ENCODE data around the gene STXBP6.
"Not testable (repeated sequence)": the region's sequence is repeated elsewhere in the genome, so short reads cannot be mapped to it uniquely, and the experiment has no call there.

STXBP6 gene

DNA sequence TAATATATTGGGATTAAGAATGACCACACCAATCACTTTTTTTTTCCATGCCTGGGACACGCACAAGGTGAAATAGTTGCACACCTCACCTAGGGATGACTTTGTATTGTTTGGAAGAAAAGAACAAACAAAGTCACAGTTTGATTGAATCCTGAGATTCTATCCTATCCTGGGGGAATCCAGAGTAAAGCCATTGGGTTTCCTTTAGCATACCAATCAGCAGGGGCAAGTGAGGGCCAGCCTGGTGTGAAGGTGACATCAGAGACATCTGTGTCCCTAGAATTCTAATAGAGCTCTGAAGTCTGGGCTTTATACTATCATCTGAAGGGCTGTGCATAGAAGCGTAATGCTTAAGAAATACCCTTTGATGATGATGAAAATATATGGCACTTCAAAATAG, 199.9 kb downstream of the STXBP6 start:
- no peak for DNase-seq

DNA sequence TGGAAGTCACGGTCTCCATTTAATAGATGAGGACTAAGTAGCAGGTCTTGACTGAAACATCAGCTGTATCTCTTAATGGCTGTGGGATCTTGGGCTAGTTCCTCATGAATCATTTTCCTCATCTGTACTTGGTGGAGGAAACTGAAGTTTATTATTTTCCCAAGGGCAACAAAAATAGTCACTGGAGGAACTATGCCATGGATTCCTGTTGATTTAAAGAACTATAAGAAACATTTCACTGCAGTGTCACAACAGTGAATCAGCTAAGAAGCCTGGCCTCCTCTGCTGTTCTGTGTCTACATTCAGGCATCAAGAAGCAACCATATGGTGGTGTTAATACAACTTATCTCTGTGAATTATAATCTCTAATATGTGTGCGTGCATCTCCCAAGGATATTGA, 200.5 kb downstream of the STXBP6 start:
- no peak for DNase-seq

DNA sequence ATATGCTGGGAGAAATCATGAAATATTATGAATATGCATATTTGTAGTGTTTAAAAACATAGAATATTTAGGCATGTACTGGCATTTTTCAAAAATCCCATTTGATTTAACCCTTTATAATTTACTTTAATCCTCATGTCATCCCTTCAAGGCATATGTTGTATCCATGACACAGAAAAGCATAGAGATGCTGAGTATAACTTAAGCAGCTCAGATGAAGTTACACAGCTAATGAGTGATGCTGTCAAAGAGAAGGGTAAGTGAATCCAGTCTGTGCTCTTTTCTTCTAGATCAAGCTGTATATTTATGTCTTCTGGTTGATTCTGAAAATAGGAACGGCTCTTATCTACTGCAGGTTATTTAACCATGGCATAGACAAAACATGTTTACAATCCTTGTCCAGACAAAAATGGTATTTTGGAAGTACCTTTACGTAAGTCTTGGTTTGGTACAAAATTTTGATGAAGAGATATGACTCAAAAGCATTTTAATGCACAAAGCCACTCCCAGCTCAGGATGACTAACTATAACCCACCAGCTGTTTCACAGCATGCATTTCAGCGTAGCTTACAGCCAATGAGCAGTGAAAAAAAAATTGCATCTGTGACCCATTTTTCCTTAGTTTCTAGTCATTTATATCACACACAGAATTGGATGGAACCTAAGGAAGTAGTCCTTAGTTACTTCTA, 201.7 kb downstream of the STXBP6 start:
- no peak for DNase-seq

GRCh38 chr14:24847568-24848095, 202.3 kb downstream of the STXBP6 start:
- no peak for DNase-seq

GRCh38 chr14:24846261-24846660, 203.7 kb downstream of the STXBP6 start:
- no peak for DNase-seq

GRCh38 chr14:24845851-24846250, 204.1 kb downstream of the STXBP6 start:
- DNase-seq, result no peak

DNA sequence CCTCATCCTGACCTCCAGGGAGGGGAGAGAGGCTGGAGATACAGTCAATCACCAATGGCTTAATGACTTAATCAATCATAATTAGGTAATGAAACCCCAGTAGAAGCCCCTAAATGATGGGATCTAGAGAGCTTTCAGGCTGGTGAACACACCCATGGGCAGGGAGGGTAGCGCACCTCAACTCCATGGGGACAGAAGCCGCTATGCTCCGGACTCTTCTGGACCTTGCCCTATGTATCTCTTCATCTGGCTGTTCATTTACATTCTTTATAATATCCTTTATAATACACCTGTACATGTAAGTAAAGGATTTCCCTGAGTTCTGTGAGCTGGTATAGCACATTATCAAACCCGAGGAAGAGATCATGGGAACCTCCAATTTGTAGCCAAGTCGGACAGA, 205.9 kb downstream of the STXBP6 start:
- no peak for DNase-seq

GRCh38 chr14:24843494-24843893, 206.5 kb downstream of the STXBP6 start:
- no peak for DNase-seq

DNA sequence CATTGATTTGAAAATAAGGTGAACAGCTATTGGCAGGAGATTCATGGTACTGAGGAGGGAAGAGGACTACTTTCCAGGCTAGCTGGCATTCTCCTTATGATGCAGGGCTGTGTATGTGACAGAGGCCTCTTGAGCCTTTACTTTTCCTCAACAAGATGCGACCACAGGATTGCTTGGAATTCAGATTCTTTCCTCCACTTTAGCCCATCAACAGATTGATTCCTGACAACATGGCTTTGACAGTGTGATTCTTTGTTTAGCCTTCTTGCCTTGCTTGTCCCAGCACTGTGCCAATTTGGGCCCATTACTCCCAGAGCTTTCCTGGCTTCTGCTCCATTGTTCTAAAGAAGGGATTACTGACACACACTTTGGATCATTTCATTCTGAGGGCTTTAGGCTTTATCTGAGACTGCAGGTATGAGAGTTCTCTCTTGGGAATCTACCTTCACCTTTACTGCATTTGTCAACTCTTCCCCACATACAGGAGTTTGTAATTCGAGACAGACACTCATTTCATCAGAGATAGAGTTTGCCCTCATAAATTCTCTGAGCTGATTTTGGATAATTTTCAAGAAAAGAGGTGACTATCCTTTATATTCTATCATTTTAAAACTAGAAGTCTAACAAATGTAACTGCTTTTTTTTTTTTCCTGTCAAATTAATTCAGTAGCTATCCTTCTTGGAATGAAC, 209.6 kb downstream of the STXBP6 start:
- DNase-seq, result no peak

DNA sequence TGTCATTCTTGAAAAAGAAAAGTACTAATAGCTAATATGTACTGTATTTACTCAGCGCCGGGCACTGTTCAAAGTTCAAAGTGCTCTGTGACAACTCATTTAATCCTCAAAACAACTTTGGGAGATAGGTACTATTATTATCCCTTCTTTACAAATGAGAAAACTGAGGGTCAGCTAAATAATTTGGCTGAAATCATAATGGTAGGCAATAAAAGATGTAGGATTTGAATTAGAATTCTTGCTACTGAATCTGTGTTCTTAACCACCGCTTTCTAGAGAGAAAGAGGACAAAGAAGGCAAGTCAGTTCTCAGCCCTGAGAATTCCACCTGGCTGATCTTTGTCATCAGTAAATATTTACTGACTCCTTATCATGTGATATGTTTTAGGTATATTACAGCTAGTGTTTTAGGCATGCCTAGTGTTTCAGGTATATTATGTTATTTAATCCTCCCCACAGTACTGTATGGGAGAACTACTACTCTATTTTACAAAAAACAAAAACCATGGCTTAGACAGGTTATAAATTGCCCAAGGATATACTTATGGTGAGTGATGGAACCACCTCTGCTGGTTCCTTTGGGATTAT, 210.2 kb downstream of the STXBP6 start:
- DNase-seq, result no peak

- DNase-seq, result no peak
These were observed 210.9 kb downstream of the STXBP6 start for GRCh38 chr14:24838945-24839616.

DNA sequence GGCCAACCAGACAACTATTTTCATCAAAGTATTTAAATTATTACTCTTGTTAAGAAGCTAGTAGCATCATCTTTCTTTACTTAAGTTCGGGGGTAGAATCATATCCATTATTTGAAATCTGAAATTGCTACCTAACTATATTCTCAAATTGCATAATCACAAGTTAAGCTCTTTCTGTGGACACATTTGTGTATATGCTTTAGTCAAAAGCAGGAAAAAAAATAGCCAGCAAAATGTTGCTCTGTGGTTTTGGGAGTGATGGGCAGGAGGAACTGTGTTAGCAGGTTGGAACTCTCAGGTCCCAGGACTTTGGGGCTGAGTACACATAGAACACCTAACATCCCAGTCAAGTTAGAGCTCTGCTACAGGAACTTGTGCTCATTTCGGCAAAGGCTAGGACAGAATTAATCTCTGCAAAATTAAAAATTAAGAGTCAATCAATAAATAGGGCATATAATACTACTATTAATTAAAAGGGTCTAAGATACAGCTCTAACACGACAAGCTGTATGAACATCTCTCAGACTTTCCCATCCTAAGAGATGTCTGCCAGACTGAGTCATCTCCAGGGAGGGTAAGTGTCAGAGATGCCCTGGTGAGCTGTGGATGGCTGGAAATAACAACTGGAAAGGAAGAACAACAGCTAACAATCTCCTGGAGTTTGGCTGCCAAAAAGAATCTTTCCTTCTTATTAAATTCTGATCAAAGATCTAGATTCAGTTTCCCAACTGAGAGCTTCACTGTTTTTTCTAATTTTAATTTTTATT, 212.5 kb downstream of the STXBP6 start:
- DNase-seq, result no peak

DNA sequence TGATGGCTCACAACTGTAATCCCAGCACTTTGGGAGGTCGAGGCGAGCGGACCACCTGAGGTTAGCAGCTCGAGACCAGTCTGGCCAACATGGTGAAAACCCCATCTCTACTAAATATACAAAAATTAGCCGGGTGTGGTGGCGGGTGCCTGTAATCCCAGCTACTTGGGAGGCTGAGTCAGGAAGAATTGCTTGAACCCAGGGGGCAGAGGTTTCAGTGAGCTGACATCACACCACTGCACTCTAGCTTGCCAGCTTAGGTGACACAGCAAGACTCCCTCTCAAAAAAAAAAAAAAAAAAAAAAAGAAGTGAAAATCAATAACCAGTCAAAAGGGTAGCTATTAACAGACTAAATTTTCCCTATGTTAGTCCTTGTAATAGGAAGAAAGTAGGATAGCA, 213.6 kb downstream of the STXBP6 start:
- DNase-seq, result not testable (repeated sequence)

- DNase-seq, result no peak
These were observed 215.0 kb downstream of the STXBP6 start for GRCh38 chr14:24834956-24835355.

DNA sequence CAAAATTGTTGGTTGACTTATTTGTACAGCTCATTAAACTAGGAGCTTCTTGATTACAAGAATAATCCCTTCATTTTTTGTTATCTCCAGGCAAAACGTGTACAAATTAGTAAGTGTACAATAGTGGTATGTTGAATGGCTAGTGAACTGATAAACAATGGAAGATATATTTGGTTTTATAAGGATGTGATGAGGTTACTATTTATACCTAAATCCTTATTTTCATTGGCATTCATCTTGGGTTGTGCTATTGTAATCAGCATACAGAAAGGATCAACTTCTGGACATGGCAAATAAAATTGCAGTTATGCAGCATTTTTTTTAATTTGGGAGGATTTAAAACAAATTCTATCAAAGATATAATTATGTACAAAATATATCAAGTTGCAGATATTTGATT, 216.6 kb downstream of the STXBP6 start:
- DNase-seq, result no peak

GRCh38 chr14:24831677-24832076, 218.3 kb downstream of the STXBP6 start:
- no peak for DNase-seq

GRCh38 chr14:24829862-24830261, 220.1 kb downstream of the STXBP6 start:
- DNase-seq, result no peak

DNA sequence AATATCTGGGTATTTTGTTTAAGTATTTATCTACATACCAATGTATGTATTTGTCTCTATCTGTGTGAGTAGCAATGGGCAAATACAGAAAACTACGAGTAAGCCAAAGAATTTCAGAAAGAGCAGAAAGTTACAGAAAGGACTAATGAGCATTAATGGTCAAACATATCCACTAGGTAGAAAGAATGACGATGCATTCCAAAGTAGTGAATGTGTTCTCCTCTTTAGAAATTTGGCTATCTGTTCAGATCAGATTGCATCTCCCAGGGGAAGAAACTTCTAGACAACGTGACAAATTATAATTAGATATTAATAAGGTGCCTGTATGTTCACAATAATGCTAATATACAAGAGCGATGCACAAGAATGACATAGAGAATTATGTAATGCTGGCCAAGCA, 221.5 kb downstream of the STXBP6 start:
- no peak for DNase-seq

- DNase-seq, result no peak
These were observed 223.6 kb downstream of the STXBP6 start for GRCh38 chr14:24826390-24826789.

DNA sequence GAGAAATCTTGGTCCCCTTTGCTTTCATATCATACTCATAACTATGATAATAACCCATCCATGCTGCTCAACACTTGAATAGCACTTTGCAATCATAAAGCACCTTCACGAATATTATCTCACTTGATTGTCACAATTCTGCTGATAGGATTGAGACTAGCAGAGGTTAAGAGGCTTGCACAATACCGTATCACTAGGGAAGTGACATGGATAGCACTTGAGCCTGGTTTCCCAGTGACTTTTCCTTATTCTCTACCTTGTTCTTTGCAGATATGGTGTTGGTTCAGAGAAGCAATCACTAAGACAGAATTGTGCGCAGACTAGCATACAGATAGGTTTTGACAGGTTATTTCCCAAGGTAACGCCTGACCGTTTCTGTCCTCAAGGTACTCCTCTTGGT, 229.3 kb downstream of the STXBP6 start:
- DNase-seq, result no peak

DNA sequence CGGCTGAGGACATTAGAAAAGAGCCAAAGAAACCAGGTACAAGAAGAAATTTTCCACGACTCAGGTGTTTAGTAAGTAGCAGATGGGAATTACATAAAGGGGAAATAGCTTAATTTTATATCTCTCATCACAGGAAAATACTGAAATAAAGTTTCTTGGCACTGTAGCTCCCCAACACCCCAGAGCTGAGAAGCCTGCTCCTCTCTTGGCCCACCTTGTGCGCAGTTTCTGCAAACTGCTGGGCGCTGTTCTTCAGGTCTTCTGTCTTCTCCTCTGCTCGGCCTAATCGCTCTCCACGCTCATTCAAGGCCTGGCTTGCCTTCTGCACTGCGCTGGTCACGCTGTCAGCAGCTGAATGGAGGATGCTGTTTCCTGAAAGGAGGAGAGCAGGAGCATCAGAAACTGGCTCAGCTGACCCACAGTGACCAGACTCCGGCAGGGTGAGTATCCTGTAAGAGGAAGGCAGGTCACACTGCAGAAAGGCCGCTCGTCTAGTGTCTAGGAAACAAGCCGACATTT, 231.1 kb downstream of the STXBP6 start:
- no peak for DNase-seq

- no peak for DNase-seq
These were observed 231.7 kb downstream of the STXBP6 start for GRCh38 chr14:24818058-24818822.
